ENCODE data around the gene STOX1. TPM values are rescaled to one million over a fixed set of nuclear protein-coding genes. Genes with fewer than 3 reads are reported as not detected.

Gene STOX1
- total RNA-seq, 4 donors from 2014 or later: 11.4 to 38.0 (median 15.4) TPM

- Histone ChIP-seq H3K27me3 (no peaks in the 10 kb centered on the region), H3K36me3 (peaks cover 15 to 99% of the 10 kb centered on the region in 2 donors), H3K4me1 (no peaks in the 10 kb centered on the region), H3K27ac (no peak overlapping the region), H3K4me3 (no peak overlapping the region), H3K9me3 (no peaks in the 10 kb centered on the region)
- TF ChIP-seq CTCF (IDR thresholded peaks at IDR 0.05) (no peak), POLR2AphosphoS5 (IDR thresholded peaks at IDR 0.05) (no peak), POLR2A (IDR thresholded peaks at IDR 0.05) (no peak), EP300 (IDR thresholded peaks at IDR 0.05) (no peak)
- no peak for ATAC-seq
- WGBS, 2 donors (ENCODE audit: low coverage in 1 of 2): 80 to 100% methylated on average over 2 to 3 of the region's 10 CpGs
These were observed 36.9 kb upstream of the STOX1 start for GRCh38 chr10:68790476-68790875.

- ATAC-seq: no peak
- Histone ChIP-seq H3K9me3 (no peaks in the 10 kb centered on the region), H3K27me3 (no peaks in the 10 kb centered on the region), H3K4me1 (no peaks in the 10 kb centered on the region), H3K27ac (no peak overlapping the region), H3K4me3 (no peak overlapping the region), H3K36me3 (peaks cover 10 to 99% of the 10 kb centered on the region in 2 donors)
- TF ChIP-seq CTCF (IDR thresholded peaks at IDR 0.05) (peak in 2 of 4 experiments; percentile 11 to 18), EP300 (IDR thresholded peaks at IDR 0.05) (no peak)
- 40 to 78% methylated on average over 1 of the region's 1 CpG for WGBS, 2 donors (ENCODE audit: low coverage in 1 of 2)
These were observed 35.2 kb upstream of the STOX1 start for GRCh38 chr10:68792115-68792514.

- TF ChIP-seq POLR2A (IDR thresholded peaks at IDR 0.05) (no peak), POLR2AphosphoS5 (IDR thresholded peaks at IDR 0.05) (no peak), EP300 (IDR thresholded peaks at IDR 0.05) (no peak), CTCF (IDR thresholded peaks at IDR 0.05) (no peak)
- 100% methylated on average over 1 of the region's 4 CpGs for WGBS, 2 donors (ENCODE audit: low coverage in 1 of 2)
- Histone ChIP-seq H3K4me3 (no peak overlapping the region), H3K9me3 (no peaks in the 10 kb centered on the region), H3K4me1 (peaks cover 0 to 8% (median 0%) of the 10 kb centered on the region in 3 donors), H3K27me3 (no peaks in the 10 kb centered on the region), H3K27ac (no peak overlapping the region), H3K36me3 (peaks cover 0 to 65% of the 10 kb centered on the region in 2 donors)
- no peak for ATAC-seq
These were observed 31.3 kb upstream of the STOX1 start for GRCh38 chr10:68795886-68796532.

- Histone ChIP-seq H3K36me3 (peaks cover 0 to 59% of the 10 kb centered on the region in 2 donors), H3K9me3 (no peaks in the 10 kb centered on the region), H3K27me3 (no peaks in the 10 kb centered on the region), H3K4me1 (peaks cover 0 to 8% (median 0%) of the 10 kb centered on the region in 3 donors), H3K27ac (no peak overlapping the region), H3K4me3 (no peak overlapping the region)
- no peak for ATAC-seq
- WGBS, 2 donors (ENCODE audit: low coverage in 1 of 2): 65 to 80% methylated on average over 3 of the region's 3 CpGs
- no peak for TF ChIP-seq POLR2AphosphoS5 (IDR thresholded peaks at IDR 0.05)
- no peak for TF ChIP-seq POLR2A (IDR thresholded peaks at IDR 0.05)
These were observed 30.7 kb upstream of the STOX1 start for GRCh38 chr10:68796605-68797004.

GRCh38 chr10:68800211-68800610 lies 27.1 kb upstream of the STOX1 start:
- Histone ChIP-seq H3K27ac (no peak overlapping the region), H3K4me3 (no peak overlapping the region), H3K27me3 (no peaks in the 10 kb centered on the region), H3K36me3 (peaks cover 0 to 23% of the 10 kb centered on the region in 2 donors), H3K4me1 (peaks cover 0 to 8% (median 0%) of the 10 kb centered on the region in 3 donors), H3K9me3 (no peaks in the 10 kb centered on the region)
- TF ChIP-seq POLR2A (IDR thresholded peaks at IDR 0.05) (no peak), POLR2AphosphoS5 (IDR thresholded peaks at IDR 0.05) (no peak), EP300 (IDR thresholded peaks at IDR 0.05) (no peak), CTCF (IDR thresholded peaks at IDR 0.05) (no peak)
- WGBS, 2 donors (ENCODE audit: low coverage in 1 of 2): 28 to 32% methylated on average over 2 of the region's 2 CpGs
- no peak for ATAC-seq

All from gastroesophageal sphincter (tissue), 4 donors.